SK-N-SH (cell line): ENCODE data around the gene TSPO2. TPM values are rescaled to one million over a fixed set of nuclear protein-coding genes. Genes with fewer than 3 reads are reported as not detected.

Source experiments
- CTCF ChIA-PET: fragments of 300-600, 350-600 bp; formaldehyde crosslinking; extraction: SDS; loops from one replicate; lab custom pipeline; 2021; lab: Yijun Ruan, JAX
- POLR2A ChIA-PET: fragments of 350-600 bp; sonication (Branson Sonifier 250); formaldehyde crosslinking; extraction: SDS; loops from one replicate; lab custom pipeline; 2020; ENCODE audit warnings: antibody characterized with exemption, inconsistent platforms; lab: Yijun Ruan, JAX
- DNase-seq: peaks from one replicate; pipeline ENCODE4 v3.0.0; 2012
- H2AFZ ChIP-seq: fragments of 200-600 bp; sonication (generic); 2 replicates; pipeline ENCODE4 v1.8.1; 2016; ENCODE audit warnings: antibody characterized with exemption, mild to moderate bottlenecking, low read depth
- H3F3A ChIP-seq: fragments of 200-600 bp; sonication (generic); replicated peaks from 2 replicates; pipeline ENCODE3; 2016; ENCODE audit warnings: antibody characterized with exemption, mild to moderate bottlenecking; ENCODE audit not compliant: insufficient read depth
- H3K27ac ChIP-seq, 2 experiments: fragments of 200-500 bp in 1 of 2; fragments of 200-600 bp in 1 of 2; sonication (Bioruptor generic) in 1 of 2; sonication (generic), shearing (Covaris generic) in 1 of 2; 2 replicates each; pipeline versions ENCODE4 v1.5.1 to v1.6.1; 2014 to 2016; ENCODE audit warnings: low read depth in 2 of 2, inconsistent platforms in 1 of 2, low read length in 1 of 2, mild to moderate bottlenecking in 1 of 2, mixed read lengths in 1 of 2
- H3K27me3 ChIP-seq: fragments of 200-600 bp; sonication (generic), shearing (Covaris generic); 2 replicates; pipeline ENCODE4 v1.6.1; 2016; ENCODE audit warnings: mixed run types; ENCODE audit not compliant: insufficient read depth
- H3K36me3 ChIP-seq, 2 experiments: fragments of 200-500 bp in 1 of 2; fragments of 200-600 bp in 1 of 2; sonication (Bioruptor generic) in 1 of 2; sonication (generic) in 1 of 2; replicated peaks in 1 of 2; 2 replicates each; pipeline versions ENCODE3 to v1.5.1; 2014 to 2016; ENCODE audit warnings: low read length in 1 of 2, mild to moderate bottlenecking in 1 of 2; ENCODE audit not compliant: insufficient read depth in 2 of 2, control insufficient read depth in 1 of 2
- H3K4me1 ChIP-seq, 2 experiments: fragments of 200-500 bp in 1 of 2; fragments of 200-600 bp in 1 of 2; sonication (Bioruptor generic) in 1 of 2; sonication (generic), shearing (Covaris generic) in 1 of 2; 2 replicates each; pipeline versions ENCODE4 v1.5.1 to v1.6.1; 2014 to 2016; ENCODE audit warnings: low read depth in 1 of 2, low read length in 1 of 2, mixed run types in 1 of 2; ENCODE audit not compliant: insufficient read depth in 2 of 2, control insufficient read depth in 1 of 2
- H3K4me2 ChIP-seq: fragments of 200-600 bp; sonication (generic), shearing (Covaris generic); 2 replicates; pipeline ENCODE4 v1.6.1; 2017; ENCODE audit warnings: mixed run types
- H3K4me3 ChIP-seq, 2 experiments: fragments of 200-500 bp in 1 of 2; fragments of 200-600 bp in 1 of 2; sonication (Bioruptor generic) in 1 of 2; sonication (generic), shearing (Covaris generic) in 1 of 2; 2 replicates each; pipeline versions ENCODE4 v1.5.1 to v1.8.1; 2014 to 2016; ENCODE audit warnings: low read depth in 2 of 2, inconsistent platforms in 1 of 2, low read length in 1 of 2, mild to moderate bottlenecking in 1 of 2, mixed read lengths in 1 of 2, moderate library complexity in 1 of 2
- H3K79me2 ChIP-seq: fragments of 200-600 bp; sonication (generic); 2 replicates; pipeline ENCODE4 v1.8.1; 2017; ENCODE audit warnings: mild to moderate bottlenecking; ENCODE audit not compliant: insufficient read depth
- H3K9ac ChIP-seq: fragments of 200-600 bp; sonication (generic); 2 replicates; pipeline ENCODE4 v1.6.1; 2017; ENCODE audit warnings: mixed run types
- H3K9me2 ChIP-seq: fragments of 200-600 bp; sonication (generic); 2 replicates; pipeline ENCODE4 v1.6.1; 2017; ENCODE audit warnings: mixed run types
- H3K9me3 ChIP-seq: fragments of 200-600 bp; sonication (generic); 2 replicates; pipeline ENCODE4 v1.6.1; 2017; ENCODE audit warnings: mixed run types, mild to moderate bottlenecking, moderate library complexity
- H4K20me1 ChIP-seq: fragments of 200-600 bp; sonication (generic); 2 replicates; pipeline ENCODE4 v1.6.1; 2017; ENCODE audit warnings: mild to moderate bottlenecking, mixed run types; ENCODE audit not compliant: insufficient read depth
- ELF1 ChIP-seq: IDR thresholded peaks from 2 replicates; pipeline ENCODE4 v1.4.0; 2012
- EZH2phosphoT487 ChIP-seq: fragments of 200-600 bp; sonication (generic); IDR thresholded peaks from 2 replicates; pipeline ENCODE4 v1.6.1; 2017; ENCODE audit warnings: low read depth, mixed run types, mild to moderate bottlenecking, antibody characterized with exemption, moderate library complexity, borderline replicate concordance
- FOSL2 ChIP-seq: IDR thresholded peaks from 2 replicates; pipeline ENCODE4 v1.4.0; 2012; ENCODE audit warnings: low read depth, mild to moderate bottlenecking, moderate library complexity, borderline replicate concordance
- FOXM1 ChIP-seq: IDR thresholded peaks from 2 replicates; pipeline ENCODE4 v1.4.0; 2012; ENCODE audit warnings: low read depth, mild to moderate bottlenecking
- GATA2 ChIP-seq: sonication (generic); formaldehyde crosslinking; IDR thresholded peaks from 2 replicates; pipeline ENCODE4 v1.5.0; 2020; ENCODE audit warnings: mild to moderate bottlenecking, missing genetic modification reagents
- MEF2A ChIP-seq: IDR thresholded peaks from 2 replicates; pipeline ENCODE4 v1.4.0; 2012; ENCODE audit warnings: low read depth, borderline replicate concordance
- MXI1 ChIP-seq: IDR thresholded peaks from 2 replicates; pipeline ENCODE4 v1.6.1; 2012; ENCODE audit warnings: mild to moderate bottlenecking, low read depth, low read length, improper control_type of control experiment
- NFIC ChIP-seq: IDR thresholded peaks from 2 replicates; pipeline ENCODE4 v1.4.0; 2012; ENCODE audit warnings: borderline replicate concordance
- RXRA ChIP-seq: IDR thresholded peaks from 2 replicates; pipeline ENCODE4 v1.4.0; 2012; ENCODE audit warnings: low read depth, mild to moderate bottlenecking, borderline replicate concordance
- SIN3A ChIP-seq: IDR thresholded peaks from 2 replicates; pipeline ENCODE4 v1.6.1; 2012; ENCODE audit warnings: low read depth, mild to moderate bottlenecking, low read length, moderate library complexity, borderline replicate concordance
- SMC3 ChIP-seq: IDR thresholded peaks from 2 replicates; pipeline ENCODE4 v1.6.1; 2012; ENCODE audit warnings: low read depth, low read length, improper control_type of control experiment
- TAF1 ChIP-seq: IDR thresholded peaks from 2 replicates; pipeline ENCODE4 v1.6.1; 2012; ENCODE audit warnings: low read depth, mild to moderate bottlenecking, low read length, moderate library complexity, borderline replicate concordance
- YY1 ChIP-seq: IDR thresholded peaks from 2 replicates; pipeline ENCODE4 v1.4.0; 2012; ENCODE audit warnings: low read depth, mild to moderate bottlenecking
- WGBS: methylation state at CpG from one replicate; pipeline ENCODE4 v1.1.6; 2017; ENCODE audit warnings: low lambda C conversion rate; 5-methylcytosine and 5-hydroxymethylcytosine counted together
- polyA plus RNA-seq, 3 experiments: library from polyadenylated mRNA; depleted of rRNA; stranded (reverse); fragments of >200 nt; gene quantifications; 2 replicates each; pipeline ENCODE4 v1.2.3, GENCODE V29; 2012
- TF ChIP-seq, protein P1 (sequence below): fragments of 150-350 bp; IDR thresholded peaks from 2 replicates; pipeline ENCODE4 v1.6.1; 2017; ENCODE audit warnings: antibody characterized with exemption, low read length, low read depth, borderline replicate concordance
- TF ChIP-seq, protein P2 (sequence below): IDR thresholded peaks from 2 replicates; pipeline ENCODE4 v1.4.0; 2012; ENCODE audit warnings: low read depth
- TF ChIP-seq, protein P3 (sequence below): IDR thresholded peaks from 2 replicates; pipeline ENCODE4 v1.6.1; 2012; ENCODE audit warnings: mild to moderate bottlenecking, low read depth, low read length, moderate library complexity

Gene TSPO2
- polyA plus RNA-seq, 1 of the 3 experiments (the other 2 are of a cell fraction), result not detected

DNA sequence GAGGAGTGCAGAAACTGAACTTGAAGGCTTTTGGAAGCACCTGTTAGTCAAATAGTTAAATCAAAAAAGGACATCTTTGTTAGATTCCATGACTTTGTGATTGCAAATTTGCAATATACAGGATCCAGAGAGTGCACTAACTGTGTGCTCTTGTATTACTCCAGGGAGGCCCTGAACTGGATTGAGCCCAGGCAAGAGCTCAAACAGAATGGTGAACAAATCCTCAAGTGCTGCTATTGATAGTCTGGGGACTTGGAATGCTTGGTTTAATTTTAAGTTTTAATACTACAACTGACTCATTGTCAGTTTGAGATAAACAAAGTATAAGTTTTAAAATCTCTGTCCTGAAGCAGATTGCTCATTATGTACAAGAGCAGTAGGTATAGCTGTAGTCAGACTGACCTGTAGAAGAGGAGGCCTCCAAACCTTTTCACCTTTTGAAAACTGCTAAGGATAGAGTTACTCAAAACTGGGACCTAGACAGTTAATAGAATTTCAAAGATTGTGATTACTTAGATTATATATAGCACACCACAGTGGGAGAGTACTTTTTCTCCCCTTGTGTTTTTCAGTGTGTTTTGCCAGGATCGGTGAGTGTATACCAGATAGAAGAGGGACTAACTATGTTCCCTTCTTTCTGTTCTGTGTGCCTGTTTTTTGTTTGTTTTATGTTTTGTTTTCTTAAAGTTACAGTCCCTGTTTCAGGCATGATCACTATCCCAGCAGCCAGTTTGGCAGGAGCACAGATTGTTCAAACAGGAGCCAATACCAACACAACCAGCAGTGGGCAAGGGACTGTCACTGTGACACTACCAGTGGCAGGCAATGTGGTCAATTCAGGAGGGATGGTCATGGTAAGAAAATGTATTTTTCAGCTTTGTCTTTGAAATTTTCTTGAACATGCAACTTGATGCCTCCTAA is 48.8 kb downstream of the TSPO2 start:
- Histone ChIP-seq H3K9me3 (no peaks in the 10 kb centered on the region), H3K79me2 (peaks cover 15% of the 10 kb centered on the region; the same call in 1 of the 2 replicates), H3K4me2 (no peak overlapping the region), H3K9ac (no peak overlapping the region), H3K36me3 (peaks cover 79 to 91% of the 10 kb centered on the region in 2 experiments), H2AFZ (no peak overlapping the region), H3K4me3 (no peak overlapping the region), H3F3A (no peaks in the 10 kb centered on the region), H3K9me2 (no peaks in the 10 kb centered on the region), H3K4me1 (no peaks in the 10 kb centered on the region), H4K20me1 (no peaks in the 10 kb centered on the region), H3K27me3 (no peaks in the 10 kb centered on the region), H3K27ac (no peak overlapping the region)
- ChIA-PET CTCF (interaction anchor here (1.0 to 2.9 kb wide), 6 partner anchors 7 to 215 kb away, joined by 3 to 10 read pairs (median 3); no protein-coding TSS in a partner anchor), POLR2A (no interaction called here)
- TF ChIP-seq TAF1 (no peak), FOXM1 (no peak), MXI1 (no peak), RXRA (no peak), FOSL2 (no peak), SIN3A (no peak), SMC3 (no peak), YY1 (no peak), GATA2 (CRISPR knock-in tag) (no peak), MEF2A (no peak), ELF1 (no peak), EZH2phosphoT487 (no peak), NFIC (no peak)
- TF ChIP-seq, protein P1, sequence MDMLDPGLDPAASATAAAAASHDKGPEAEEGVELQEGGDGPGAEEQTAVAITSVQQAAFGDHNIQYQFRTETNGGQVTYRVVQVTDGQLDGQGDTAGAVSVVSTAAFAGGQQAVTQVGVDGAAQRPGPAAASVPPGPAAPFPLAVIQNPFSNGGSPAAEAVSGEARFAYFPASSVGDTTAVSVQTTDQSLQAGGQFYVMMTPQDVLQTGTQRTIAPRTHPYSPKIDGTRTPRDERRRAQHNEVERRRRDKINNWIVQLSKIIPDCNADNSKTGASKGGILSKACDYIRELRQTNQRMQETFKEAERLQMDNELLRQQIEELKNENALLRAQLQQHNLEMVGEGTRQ, result no peak
- TF ChIP-seq, protein P2, sequence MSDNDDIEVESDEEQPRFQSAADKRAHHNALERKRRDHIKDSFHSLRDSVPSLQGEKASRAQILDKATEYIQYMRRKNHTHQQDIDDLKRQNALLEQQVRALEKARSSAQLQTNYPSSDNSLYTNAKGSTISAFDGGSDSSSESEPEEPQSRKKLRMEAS, result no peak
- TF ChIP-seq, protein P3, sequence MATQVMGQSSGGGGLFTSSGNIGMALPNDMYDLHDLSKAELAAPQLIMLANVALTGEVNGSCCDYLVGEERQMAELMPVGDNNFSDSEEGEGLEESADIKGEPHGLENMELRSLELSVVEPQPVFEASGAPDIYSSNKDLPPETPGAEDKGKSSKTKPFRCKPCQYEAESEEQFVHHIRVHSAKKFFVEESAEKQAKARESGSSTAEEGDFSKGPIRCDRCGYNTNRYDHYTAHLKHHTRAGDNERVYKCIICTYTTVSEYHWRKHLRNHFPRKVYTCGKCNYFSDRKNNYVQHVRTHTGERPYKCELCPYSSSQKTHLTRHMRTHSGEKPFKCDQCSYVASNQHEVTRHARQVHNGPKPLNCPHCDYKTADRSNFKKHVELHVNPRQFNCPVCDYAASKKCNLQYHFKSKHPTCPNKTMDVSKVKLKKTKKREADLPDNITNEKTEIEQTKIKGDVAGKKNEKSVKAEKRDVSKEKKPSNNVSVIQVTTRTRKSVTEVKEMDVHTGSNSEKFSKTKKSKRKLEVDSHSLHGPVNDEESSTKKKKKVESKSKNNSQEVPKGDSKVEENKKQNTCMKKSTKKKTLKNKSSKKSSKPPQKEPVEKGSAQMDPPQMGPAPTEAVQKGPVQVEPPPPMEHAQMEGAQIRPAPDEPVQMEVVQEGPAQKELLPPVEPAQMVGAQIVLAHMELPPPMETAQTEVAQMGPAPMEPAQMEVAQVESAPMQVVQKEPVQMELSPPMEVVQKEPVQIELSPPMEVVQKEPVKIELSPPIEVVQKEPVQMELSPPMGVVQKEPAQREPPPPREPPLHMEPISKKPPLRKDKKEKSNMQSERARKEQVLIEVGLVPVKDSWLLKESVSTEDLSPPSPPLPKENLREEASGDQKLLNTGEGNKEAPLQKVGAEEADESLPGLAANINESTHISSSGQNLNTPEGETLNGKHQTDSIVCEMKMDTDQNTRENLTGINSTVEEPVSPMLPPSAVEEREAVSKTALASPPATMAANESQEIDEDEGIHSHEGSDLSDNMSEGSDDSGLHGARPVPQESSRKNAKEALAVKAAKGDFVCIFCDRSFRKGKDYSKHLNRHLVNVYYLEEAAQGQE, result no peak
- 96% methylated on average over 1 of the region's 1 CpG for WGBS
- DNase-seq, result no peak
